Iris pigment epithelial cell (primary cell): Measurements from ENCODE around the gene LCN10.
A peak's percentile ranks its signal among the peaks of the same experiment; 100 is the strongest.

Experiments used
- DNase-seq: peaks from one replicate; pipeline ENCODE4 v3.0.0-alpha.2; 2011; ENCODE audit warnings: low read depth

The LCN10 gene

GRCh38 chr9:136738960-136739359 is 3.8 kb downstream of the LCN10 start:
- no peak for DNase-seq

- no peak for DNase-seq
Measured at GRCh38 chr9:136735812-136736480, 6.8 kb downstream of the LCN10 start.

- no peak for DNase-seq
Measured at GRCh38 chr9:136734837-136735496, 7.8 kb downstream of the LCN10 start.

- no peak for DNase-seq
Measured at GRCh38 chr9:136733611-136734010, 9.1 kb downstream of the LCN10 start.

- DNase-seq, result no peak
Measured at GRCh38 chr9:136732444-136733178, 10.1 kb downstream of the LCN10 start.

- no peak for DNase-seq
Measured at GRCh38 chr9:136729926-136730325, 12.8 kb downstream of the LCN10 start.

- DNase-seq, result no peak
Measured at GRCh38 chr9:136729144-136729543, 13.6 kb downstream of the LCN10 start.

GRCh38 chr9:136728548-136729123 is 14.1 kb downstream of the LCN10 start:
- DNase-seq, result peak; percentile 28

- peak; percentile 87 for DNase-seq
Measured at GRCh38 chr9:136728080-136728547, 14.6 kb downstream of the LCN10 start.

GRCh38 chr9:136726631-136727191 is 16.0 kb downstream of the LCN10 start:
- peak; percentile 39 for DNase-seq

GRCh38 chr9:136726118-136726517 is 16.6 kb downstream of the LCN10 start:
- DNase-seq, result peak; percentile 24

GRCh38 chr9:136725612-136726011 is 17.1 kb downstream of the LCN10 start:
- peak; percentile 89 for DNase-seq

GRCh38 chr9:136724772-136725171 is 18.0 kb downstream of the LCN10 start:
- DNase-seq, result no peak

- no peak for DNase-seq
Measured at GRCh38 chr9:136723989-136724388, 18.8 kb downstream of the LCN10 start.

- no peak for DNase-seq
Measured at GRCh38 chr9:136723362-136723976, 19.3 kb downstream of the LCN10 start.

GRCh38 chr9:136722969-136723356 is 19.8 kb downstream of the LCN10 start:
- no peak for DNase-seq

GRCh38 chr9:136722093-136722968 is 20.4 kb downstream of the LCN10 start:
- DNase-seq, result no peak

GRCh38 chr9:136721339-136722092 is 21.2 kb downstream of the LCN10 start:
- DNase-seq, result peak; percentile 65

GRCh38 chr9:136720898-136721338 is 21.8 kb downstream of the LCN10 start:
- DNase-seq, result no peak
